ENCODE results near the gene PPFIBP2. TPM values are rescaled to one million over a fixed set of nuclear protein-coding genes. Genes with fewer than 3 reads are reported as not detected.

Gene PPFIBP2
- total and polyA plus RNA-seq, 2 of the 13 experiments (the other 11 are each of a cell fraction or from before 2014, with no cell fraction given) = 15.0 to 52.5 TPM

GRCh38 chr11:7635708-7636107 is 121.9 kb downstream of the PPFIBP2 start:
- TSS peak; percentile 11 for BruUV-seq (replicated peaks)
- no peak overlapping the region for H2AFZ ChIP-seq (ENCODE audit: low read length)
- CTCF ChIA-PET (ENCODE audit: low intra/inter-chr PET ratio, low total read pairs) = no interaction called here
- WGBS (ENCODE audit: low lambda C conversion rate) = 95% methylated on average over 4 of the region's 4 CpGs
- TF ChIP-seq GABPA (IDR thresholded peaks at IDR 0.05; ENCODE audit: low read depth, low read length) (no peak), GABPA (CRISPR knock-in tag; IDR thresholded peaks at IDR 0.05; ENCODE audit: low read depth) (no peak), MAFK (conservative IDR thresholded peaks at IDR 0.05 in 1 of 2, IDR thresholded peaks at IDR 0.05 in 1 of 2; ENCODE audit: low read length in 2 of 2) (0 out of 4 replicates have a peak, but pooled peaks of 1 of the 2 experiments have one; percentile 7), MAFF (IDR thresholded peaks at IDR 0.05; ENCODE audit: low read depth, low read length) (0 out of 2 replicates have a peak, but pooled peaks have one; percentile 16), ZFX (CRISPR knock-in tag; IDR thresholded peaks at IDR 0.05; ENCODE audit: low read depth) (no peak)
- H3K79me2 ChIP-seq (ENCODE audit: insufficient read depth, low read length) = no peaks in the 10 kb centered on the region
- H3K27me3 ChIP-seq (ENCODE audit: control insufficient read depth in 1 of 2, insufficient read depth in 2 of 2, low read length in 2 of 2) = no peaks in the 10 kb centered on the region
- no peak overlapping the region for H3K27ac ChIP-seq (ENCODE audit: extremely low read length, insufficient read depth, low read length)
- in situ Hi-C loops (cut with HindIII; ENCODE audit: extremely low pct_ligation_motif_present, low pct_unique_long_range_greater_than_20kb) = no loop called here
- H3K4me1 ChIP-seq (ENCODE audit: insufficient read depth, low read length) = peaks cover 7% of the 10 kb centered on the region
- no peak overlapping the region for H3K9ac ChIP-seq (ENCODE audit: insufficient read depth, low read depth, low read length)
- peaks cover 27 to 91% of the 10 kb centered on the region in 2 experiments for H3K36me3 ChIP-seq (replicated peaks in 1 of 2; ENCODE audit: control insufficient read depth in 1 of 2, insufficient read depth in 2 of 2, low read length in 2 of 2)
- FAIRE-seq (no peak), DNase-seq (ENCODE audit: low spot score) (no peak), ATAC-seq (no peak)
- H3K4me2 ChIP-seq (ENCODE audit: low read depth, low read length) = no peak overlapping the region
- H3K9me3 ChIP-seq (ENCODE audit: low read length) = no peaks in the 10 kb centered on the region
- no peak overlapping the region for H3K4me3 ChIP-seq (replicated peaks in 1 of 3; ENCODE audit: insufficient read depth in 1 of 3, low read depth in 2 of 3, low read length in 3 of 3)
- POLR2A ChIA-PET = no interaction called here
- intact Hi-C loops (cut with micrococcal nuclease; ENCODE audit: unreplicated experiment) = no loop called here
- H4K20me1 ChIP-seq (ENCODE audit: insufficient read depth, low read length) = no peaks in the 10 kb centered on the region

- H3K27me3 ChIP-seq (ENCODE audit: control insufficient read depth in 1 of 2, insufficient read depth in 2 of 2, low read length in 2 of 2) = no peaks in the 10 kb centered on the region
- no peak overlapping the region for H3K27ac ChIP-seq (ENCODE audit: extremely low read length, insufficient read depth, low read length)
- no peak for FAIRE-seq
- H3K36me3 ChIP-seq (replicated peaks in 1 of 2; ENCODE audit: control insufficient read depth in 1 of 2, insufficient read depth in 2 of 2, low read length in 2 of 2) = peaks cover 31 to 91% of the 10 kb centered on the region in 2 experiments
- ChIA-PET POLR2A (no interaction called here), CTCF (ENCODE audit: low intra/inter-chr PET ratio, low total read pairs) (no interaction called here)
- H4K20me1 ChIP-seq (ENCODE audit: insufficient read depth, low read length) = no peaks in the 10 kb centered on the region
- no TSS peak for BruUV-seq (replicated peaks)
- no peak overlapping the region for H3K4me3 ChIP-seq (replicated peaks in 1 of 3; ENCODE audit: insufficient read depth in 1 of 3, low read depth in 2 of 3, low read length in 3 of 3)
- no peak for DNase-seq (ENCODE audit: low spot score)
- H3K4me1 ChIP-seq (ENCODE audit: insufficient read depth, low read length) = peaks cover under 1% of the 10 kb centered on the region; the same call in 1 of the 2 replicates
- no peak overlapping the region for H3K4me2 ChIP-seq (ENCODE audit: low read depth, low read length)
- H2AFZ ChIP-seq (ENCODE audit: low read length) = no peak overlapping the region
- H3K79me2 ChIP-seq (ENCODE audit: insufficient read depth, low read length) = no peaks in the 10 kb centered on the region
- WGBS (ENCODE audit: low lambda C conversion rate) = 77% methylated on average over 6 of the region's 6 CpGs
- no peak for ATAC-seq
- in situ Hi-C loops (cut with HindIII; ENCODE audit: extremely low pct_ligation_motif_present, low pct_unique_long_range_greater_than_20kb) (no loop called here), intact Hi-C loops (cut with micrococcal nuclease; ENCODE audit: unreplicated experiment) (no loop called here)
- H3K9me3 ChIP-seq (ENCODE audit: low read length) = no peaks in the 10 kb centered on the region
- no peak overlapping the region for H3K9ac ChIP-seq (ENCODE audit: insufficient read depth, low read depth, low read length)
- no peak for TF ChIP-seq HNRNPH1 (optimal IDR thresholded peaks at IDR 0.05; ENCODE audit: low read depth, low read length)
- no peak for TF ChIP-seq BRCA1 (CRISPR knock-in tag; IDR thresholded peaks at IDR 0.05)
- no peak for TF ChIP-seq RFX1 (IDR thresholded peaks at IDR 0.05)
- TF ChIP-seq ZNF326 (CRISPR knock-in tag; IDR thresholded peaks at IDR 0.05; ENCODE audit: borderline replicate concordance) = no peak
- TF ChIP-seq ZNF772 (CRISPR knock-in tag; IDR thresholded peaks at IDR 0.05) = no peak
- no peak for TF ChIP-seq ZNF570 (CRISPR knock-in tag; IDR thresholded peaks at IDR 0.05; ENCODE audit: borderline replicate concordance)
- TF ChIP-seq ZNF577 (CRISPR knock-in tag; IDR thresholded peaks at IDR 0.05; ENCODE audit: borderline replicate concordance, low read depth) = no peak
- no peak for TF ChIP-seq ZSCAN12 (CRISPR knock-in tag; IDR thresholded peaks at IDR 0.05)
- no peak for TF ChIP-seq ZNF138 (CRISPR knock-in tag; IDR thresholded peaks at IDR 0.05; ENCODE audit: low read depth)
- TF ChIP-seq ZBTB8A (CRISPR knock-in tag; IDR thresholded peaks at IDR 0.05; ENCODE audit: borderline replicate concordance, low read depth) = no peak
- no peak for TF ChIP-seq ZNF441 (CRISPR knock-in tag; IDR thresholded peaks at IDR 0.05; ENCODE audit: borderline replicate concordance)
- TF ChIP-seq USF2 (IDR thresholded peaks at IDR 0.05; ENCODE audit: low read depth, low read length) = no peak
- no peak for TF ChIP-seq USF2 (CRISPR knock-in tag; IDR thresholded peaks at IDR 0.05; ENCODE audit: borderline replicate concordance)
- TF ChIP-seq TCF12 (IDR thresholded peaks at IDR 0.05) = no peak
- TF ChIP-seq TCF12 (CRISPR knock-in tag; IDR thresholded peaks at IDR 0.05) = no peak
- TF ChIP-seq ZNF777 (CRISPR knock-in tag; IDR thresholded peaks at IDR 0.05) = no peak
Observed at GRCh38 chr11:7636350-7636749, 122.6 kb downstream of the PPFIBP2 start.
